GM18526 (cell line): ENCODE measurements around the gene HAPLN1.

Experiments
- POLR2A ChIP-seq: IDR thresholded peaks from 3 replicates; pipeline ENCODE4 v1.6.1; 2011; ENCODE audit not compliant: insufficient read length; ENCODE audit errors: extremely low read depth

The HAPLN1 gene

DNA sequence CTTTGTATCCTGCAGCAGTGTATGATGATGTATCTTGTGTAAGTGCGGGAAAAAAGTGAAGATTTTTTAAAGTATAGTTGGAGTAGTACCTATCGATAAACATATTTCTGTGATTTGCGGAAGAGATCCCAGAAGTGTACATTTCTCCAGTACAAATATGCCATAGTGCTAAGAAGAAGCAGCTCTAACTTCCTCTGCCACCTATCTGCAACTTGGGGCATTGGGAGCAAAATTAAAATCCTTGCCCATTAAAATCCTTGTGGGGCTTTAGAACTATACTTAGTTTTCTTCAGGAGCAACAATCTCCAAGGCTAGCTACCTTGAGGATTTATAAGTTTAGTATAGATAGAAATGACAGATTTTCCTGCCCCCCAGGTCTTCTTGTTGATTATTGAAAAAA, 125.4 kb downstream of the HAPLN1 start:
- TF ChIP-seq POLR2A, result no peak

DNA sequence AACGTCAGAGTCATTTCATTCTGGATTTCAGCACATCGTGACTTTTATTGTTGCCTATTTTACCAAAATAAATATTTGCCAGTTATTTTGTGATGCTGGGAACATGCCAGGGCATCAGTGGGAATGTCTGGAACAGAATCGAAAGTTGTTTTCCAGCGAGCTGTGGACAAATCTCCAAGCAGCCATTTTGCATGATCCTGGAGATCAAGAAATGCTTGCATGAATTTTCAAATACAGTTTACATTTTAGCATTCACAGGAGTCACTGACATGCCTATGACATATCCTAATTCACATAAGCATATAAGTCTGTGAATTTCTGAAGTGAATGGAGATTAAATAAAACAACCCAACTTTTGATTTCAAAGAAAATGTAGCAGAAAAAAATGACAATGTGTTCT, 129.7 kb downstream of the HAPLN1 start:
- no peak for TF ChIP-seq POLR2A

GRCh38 chr5:83589786-83590185, 130.9 kb downstream of the HAPLN1 start:
- no peak for TF ChIP-seq POLR2A
